Activated T-cell treated with anti-CD3 and anti-CD28 coated beads, Interleukin-2, amount 50 U/mL, for 48 hours (primary cell): ENCODE results near the gene RBP7.
"Not testable (repeated sequence)": the region's sequence is repeated elsewhere in the genome, so short reads cannot be mapped to it uniquely, and the experiment has no call there.

ENCODE experiments used
- DNase-seq, 2 experiments: peaks; one replicate each; pipeline ENCODE4 v3.0.0-alpha.2; 2020

The RBP7 gene

GRCh38 chr1:9996624-9997582 lies at the start of gene RBP7:
RBP7 (plus strand) TSS chr1:9997228; CDS start chr1:9997259, 31 bp downstream.
- DNase-seq = peak; percentile 21 to 28

- DNase-seq = no peak
Observed at GRCh38 chr1:9957726-9958125, 39.3 kb upstream of the RBP7 start.

- DNase-seq = no peak
Observed at GRCh38 chr1:9960011-9960410, 37.0 kb upstream of the RBP7 start.

- DNase-seq = no peak
Observed at GRCh38 chr1:9960706-9961562, 36.1 kb upstream of the RBP7 start.

GRCh38 chr1:9984253-9984652 lies 12.8 kb upstream of the RBP7 start:
- DNase-seq = no peak

GRCh38 chr1:9985001-9985400 lies 12.0 kb upstream of the RBP7 start:
- DNase-seq = no peak

- DNase-seq = no peak
Observed at GRCh38 chr1:9989773-9990172, 7.3 kb upstream of the RBP7 start.

- DNase-seq = no peak
Observed at GRCh38 chr1:9990944-9991343, 6.1 kb upstream of the RBP7 start.

GRCh38 chr1:9992910-9993309 lies 4.1 kb upstream of the RBP7 start:
- no peak for DNase-seq

GRCh38 chr1:9993561-9994075 lies 3.4 kb upstream of the RBP7 start:
- DNase-seq = no peak

GRCh38 chr1:10001016-10001665 lies 4.1 kb downstream of the RBP7 start:
- DNase-seq = no peak

GRCh38 chr1:10005248-10005647 lies 8.2 kb downstream of the RBP7 start:
- not testable (repeated sequence) for DNase-seq

GRCh38 chr1:10007169-10007568 lies 10.1 kb downstream of the RBP7 start:
- DNase-seq = no peak

GRCh38 chr1:10014016-10014415 lies 17.0 kb downstream of the RBP7 start:
- DNase-seq = no peak

GRCh38 chr1:10019561-10019960 lies 22.5 kb downstream of the RBP7 start:
- DNase-seq = no peak

- no peak for DNase-seq
Observed at GRCh38 chr1:10020086-10020485, 23.1 kb downstream of the RBP7 start.

GRCh38 chr1:10020678-10021077 lies 23.6 kb downstream of the RBP7 start:
- not testable (repeated sequence) for DNase-seq

GRCh38 chr1:10021992-10022391 lies 25.0 kb downstream of the RBP7 start:
- DNase-seq = not testable (repeated sequence)

GRCh38 chr1:10022656-10023055 lies 25.6 kb downstream of the RBP7 start:
- DNase-seq = no peak

GRCh38 chr1:10025354-10025753 lies 28.3 kb downstream of the RBP7 start:
- no peak for DNase-seq

- DNase-seq = no peak
Observed at GRCh38 chr1:10027027-10027426, 30.0 kb downstream of the RBP7 start.

GRCh38 chr1:10028956-10029500 lies 32.0 kb downstream of the RBP7 start:
- DNase-seq = not testable (repeated sequence)

GRCh38 chr1:10031461-10031860 lies 34.4 kb downstream of the RBP7 start:
- no peak for DNase-seq
